ENCODE results near the gene TUBA3D.
"Not testable (repeated sequence)": the region's sequence is repeated elsewhere in the genome, so short reads cannot be mapped to it uniquely, and the experiment has no call there.

The TUBA3D gene

GRCh38 chr2:131484906-131485460 lies 9.1 kb downstream of the TUBA3D start:
- not testable (repeated sequence) for DNase-seq

- not testable (repeated sequence) for DNase-seq
Observed at GRCh38 chr2:131486201-131486902, 10.4 kb downstream of the TUBA3D start.

GRCh38 chr2:131488306-131489205 lies 12.6 kb downstream of the TUBA3D start:
- no peak for DNase-seq

- peak; percentile 31 to 50 for DNase-seq
Observed at GRCh38 chr2:131490616-131491468, 14.9 kb downstream of the TUBA3D start.

- DNase-seq: not testable (repeated sequence)
Observed at GRCh38 chr2:131491469-131491836, 15.5 kb downstream of the TUBA3D start.

- DNase-seq: not testable (repeated sequence)
Observed at GRCh38 chr2:131492015-131492417, 16.1 kb downstream of the TUBA3D start, which contains the start of gene MZT2A. MZT2A (minus strand) TSS chr2:131492397; CDS start chr2:131492376, 21 bp downstream.

- peak; percentile 97 for DNase-seq
Observed at GRCh38 chr2:131492418-131493198, 16.7 kb downstream of the TUBA3D start.

GRCh38 chr2:131493199-131493968 lies 17.5 kb downstream of the TUBA3D start:
- no peak for DNase-seq

GRCh38 chr2:131495506-131495905 lies 19.6 kb downstream of the TUBA3D start:
- not testable (repeated sequence) for DNase-seq

GRCh38 chr2:131498321-131498973 lies 22.5 kb downstream of the TUBA3D start:
- DNase-seq: peak; percentile 10 to 30

GRCh38 chr2:131503587-131503986 lies 27.7 kb downstream of the TUBA3D start:
- DNase-seq: not testable (repeated sequence)

- not testable (repeated sequence) for DNase-seq
Observed at GRCh38 chr2:131504082-131504750, 28.3 kb downstream of the TUBA3D start.

- DNase-seq: no peak
Observed at GRCh38 chr2:131509615-131510014, 33.7 kb downstream of the TUBA3D start.

- DNase-seq: not testable (repeated sequence)
Observed at GRCh38 chr2:131511291-131511968, 35.5 kb downstream of the TUBA3D start.

GRCh38 chr2:131511969-131512870 lies 36.3 kb downstream of the TUBA3D start:
- DNase-seq: not testable (repeated sequence)

- DNase-seq: not testable (repeated sequence)
Observed at GRCh38 chr2:131514408-131515166, 38.7 kb downstream of the TUBA3D start.

- DNase-seq: not testable (repeated sequence)
Observed at GRCh38 chr2:131515235-131515634, 39.3 kb downstream of the TUBA3D start.
